ENCODE measurements around the gene DLG3. TPM values are rescaled to one million over a fixed set of nuclear protein-coding genes. Genes with fewer than 3 reads are reported as not detected.

DLG3 gene
- total RNA-seq, 4 donors from 2014 or later = 5.0 to 14.5 (median 10.4) TPM

GRCh38 chrX:70482300-70482699 is 37.7 kb downstream of the DLG3 start:
- H3K27ac ChIP-seq = no peak overlapping the region
- WGBS, 2 donors = 95 to 100% methylated on average over 1 to 2 of the region's 2 CpGs

GRCh38 chrX:70485466-70485865 is 40.8 kb downstream of the DLG3 start:
- Histone ChIP-seq H3K27me3 (no peaks in the 10 kb centered on the region), H3K27ac (no peak overlapping the region), H3K4me1 (peaks cover 0 to 7% (median 0%) of the 10 kb centered on the region in 4 donors), H3K36me3 (peaks cover 0 to 6% (median 0%) of the 10 kb centered on the region in 3 donors), H3K9me3 (no peaks in the 10 kb centered on the region), H3K4me3 (no peak overlapping the region)
- no peak for DNase-seq (ENCODE audit: low spot score in 2 of 2)
- WGBS, 2 donors = 81 to 83% methylated on average over 7 of the region's 7 CpGs
- TF ChIP-seq POLR2A (IDR thresholded peaks at IDR 0.05) = no peak
- TF ChIP-seq EP300 (IDR thresholded peaks at IDR 0.05) = no peak
- no peak for TF ChIP-seq CTCF (IDR thresholded peaks at IDR 0.05)

More at GRCh38 chrX:70482300-70482699, 37.7 kb downstream of the DLG3 start:
- Histone ChIP-seq H3K27me3 (peaks cover 0 to 17% of the 10 kb centered on the region in 2 donors), H3K36me3 (peaks cover 0 to 6% (median 0%) of the 10 kb centered on the region in 3 donors), H3K4me3 (no peak overlapping the region), H3K9me3 (no peaks in the 10 kb centered on the region), H3K4me1 (peaks cover 0 to 33% (median 1%) of the 10 kb centered on the region in 4 donors)
- TF ChIP-seq CTCF (IDR thresholded peaks at IDR 0.05) (no peak), POLR2A (IDR thresholded peaks at IDR 0.05) (no peak), EP300 (IDR thresholded peaks at IDR 0.05) (no peak)
- no peak for DNase-seq (ENCODE audit: low spot score in 2 of 2)

GRCh38 chrX:70488856-70489255 is 44.2 kb downstream of the DLG3 start:
- WGBS, 2 donors = 54 to 57% methylated on average over 2 of the region's 2 CpGs
- no peak overlapping the region for H3K27ac ChIP-seq
- TF ChIP-seq EP300 (IDR thresholded peaks at IDR 0.05) (no peak), CTCF (IDR thresholded peaks at IDR 0.05) (no peak), POLR2A (IDR thresholded peaks at IDR 0.05) (no peak)
- peaks cover 0 to 18% (median 0%) of the 10 kb centered on the region in 3 donors for H3K36me3 ChIP-seq
- H3K27me3 ChIP-seq = no peaks in the 10 kb centered on the region
- H3K9me3 ChIP-seq = no peaks in the 10 kb centered on the region
- H3K4me3 ChIP-seq = no peak overlapping the region
- H3K4me1 ChIP-seq = no peaks in the 10 kb centered on the region
- no peak for DNase-seq (ENCODE audit: low spot score in 2 of 2)

- Histone ChIP-seq H3K4me3 (no peak overlapping the region), H3K36me3 (peaks cover 0 to 33% (median 0%) of the 10 kb centered on the region in 3 donors), H3K4me1 (no peaks in the 10 kb centered on the region), H3K27me3 (peaks cover 0 to 13% of the 10 kb centered on the region in 2 donors), H3K9me3 (no peaks in the 10 kb centered on the region), H3K27ac (no peak overlapping the region)
- WGBS, 2 donors = 62 to 95% methylated on average over 4 of the region's 4 CpGs
- DNase-seq (ENCODE audit: low spot score in 2 of 2) = no peak
- no peak for TF ChIP-seq CTCF (IDR thresholded peaks at IDR 0.05)
- TF ChIP-seq EP300 (IDR thresholded peaks at IDR 0.05) = no peak
- no peak for TF ChIP-seq POLR2A (IDR thresholded peaks at IDR 0.05)
These were observed 49.8 kb downstream of the DLG3 start for GRCh38 chrX:70494441-70494840.

GRCh38 chrX:70496491-70496890 is 51.9 kb downstream of the DLG3 start:
- H3K27ac ChIP-seq = no peak overlapping the region
- no peaks in the 10 kb centered on the region for H3K4me1 ChIP-seq
- 58 to 86% methylated on average over 2 to 4 of the region's 5 CpGs for WGBS, 2 donors
- TF ChIP-seq EP300 (IDR thresholded peaks at IDR 0.05) (no peak), CTCF (IDR thresholded peaks at IDR 0.05) (no peak), POLR2A (IDR thresholded peaks at IDR 0.05) (no peak)
- H3K36me3 ChIP-seq = peaks cover 0 to 48% (median 0%) of the 10 kb centered on the region in 3 donors
- no peak overlapping the region for H3K4me3 ChIP-seq
- H3K27me3 ChIP-seq = peaks cover 0 to 13% of the 10 kb centered on the region in 2 donors
- H3K9me3 ChIP-seq = no peaks in the 10 kb centered on the region
- no peak for DNase-seq (ENCODE audit: low spot score in 2 of 2)

Data from tibial nerve (tissue), 4 donors.